Neural progenitor cell (in vitro differentiated cells): ENCODE data around the gene DNAJC30.

Experiments
- CTCF ChIP-seq: fragments of 200-600 bp; sonication (generic); IDR thresholded peaks from 2 replicates; pipeline ENCODE4 v1.5.1; 2017; ENCODE audit warnings: antibody characterized with exemption, mild to moderate bottlenecking
- EZH2 ChIP-seq: fragments of 200-600 bp; sonication (generic); IDR thresholded peaks from 2 replicates; pipeline ENCODE4 v1.6.1; 2017; ENCODE audit warnings: antibody characterized with exemption, mild to moderate bottlenecking, moderate library complexity
- EZH2phosphoT487 ChIP-seq: fragments of 200-600 bp; sonication (generic); IDR thresholded peaks from 2 replicates; pipeline ENCODE4 v1.6.1; 2017; ENCODE audit warnings: antibody characterized with exemption

- TF ChIP-seq CTCF (peak; percentile 74), EZH2phosphoT487 (no peak), EZH2 (no peak)
These were observed 15.7 kb downstream of the DNAJC30 start, which contains the start of gene VPS37D for GRCh38 chr7:73667344-73668102.
